ENCODE measurements around the gene NOL3. TPM values are rescaled to one million over a fixed set of nuclear protein-coding genes. Genes with fewer than 3 reads are reported as not detected.
A peak's percentile ranks its signal among the peaks of the same experiment; 100 is the strongest.

NOL3 gene
- total and polyA plus RNA-seq, 9 of the 15 experiments (the other 6 are each of a cell fraction or from before 2014, with no cell fraction given): 0.45 to 14.0 (median 5.4) TPM

GRCh38 chr16:67184995-67185650, 14.8 kb downstream of the NOL3 start (continued):
- peak; percentile 90; the same call in 1 of the 2 replicates for TF ChIP-seq FOXP1 (CRISPR knock-in tag; IDR thresholded peaks at IDR 0.05)
- peak in 2 of 3 experiments; percentile 63 for TF ChIP-seq YY1 (IDR thresholded peaks at IDR 0.05; ENCODE audit: borderline replicate concordance in 1 of 3, control insufficient read depth in 1 of 3, extremely low read depth in 1 of 3, insufficient read depth in 3 of 3, insufficient read length in 1 of 3, insufficient replicate concordance in 2 of 3, low read depth in 1 of 3, low read length in 2 of 3)
- no peak for TF ChIP-seq SPI1 (IDR thresholded peaks at IDR 0.05; ENCODE audit: borderline replicate concordance, low read depth, low read length)
- no peak for TF ChIP-seq NFRKB (IDR thresholded peaks at IDR 0.05; ENCODE audit: low read depth)
- TF ChIP-seq HINFP (tag; conservative IDR thresholded peaks at IDR 0.05; ENCODE audit: low read depth): no peak
- TF ChIP-seq FOXA1 (IDR thresholded peaks at IDR 0.05; ENCODE audit: borderline replicate concordance): no peak
- TF ChIP-seq ZKSCAN1 (IDR thresholded peaks at IDR 0.05; ENCODE audit: low read depth, low read length): no peak
- no peak for TF ChIP-seq ZKSCAN3 (CRISPR knock-in tag; IDR thresholded peaks at IDR 0.05)
- TF ChIP-seq MLX (CRISPR knock-in tag; conservative IDR thresholded peaks at IDR 0.05): no peak
- no peak for TF ChIP-seq PRDM10 (IDR thresholded peaks at IDR 0.05; ENCODE audit: partially characterized antibody)
- peak in 1 of 2 experiments; percentile 68; a peak in 1 of 4 replicates for TF ChIP-seq FOXA3 (CRISPR knock-in tag; conservative IDR thresholded peaks at IDR 0.05 in 1 of 2, IDR thresholded peaks at IDR 0.05 in 1 of 2)
- TF ChIP-seq TAF15 (IDR thresholded peaks at IDR 0.05; ENCODE audit: low read depth, low read length): no peak
- no peak for TF ChIP-seq IFI16 (CRISPR knock-in tag; IDR thresholded peaks at IDR 0.05)
- 0 out of 2 replicates have a peak, but pooled peaks have one; percentile 21 for TF ChIP-seq RNF2 (IDR thresholded peaks at IDR 0.05)
- TF ChIP-seq SAFB2 (IDR thresholded peaks at IDR 0.05; ENCODE audit: borderline replicate concordance, low read depth, low read length, severe bottlenecking): no peak
- TF ChIP-seq ZNF134 (CRISPR knock-in tag; conservative IDR thresholded peaks at IDR 0.05): no peak
- no peak for TF ChIP-seq KAT8 (IDR thresholded peaks at IDR 0.05; ENCODE audit: low read depth)
- no peak for TF ChIP-seq THAP7 (CRISPR knock-in tag; IDR thresholded peaks at IDR 0.05)
- TF ChIP-seq ZNF232 (CRISPR knock-in tag; IDR thresholded peaks at IDR 0.05): peak; percentile 85; the same call in 1 of the 2 replicates
- peak; percentile 66 for TF ChIP-seq MYNN (IDR thresholded peaks at IDR 0.05)
- TF ChIP-seq MYNN (CRISPR knock-in tag; IDR thresholded peaks at IDR 0.05): no peak
